NCI-H82 treated with DMSO at 0.1 percent for 48 hours (cell line): ENCODE measurements around the gene PDILT.
"Not testable (repeated sequence)": the region's sequence is repeated elsewhere in the genome, so short reads cannot be mapped to it uniquely, and the experiment has no call there.

ENCODE experiments used
- DNase-seq: peaks from one replicate; lab custom pipeline; 2025; ENCODE audit not compliant: unreplicated experiment; lab: John Stamatoyannopoulos, UW

Gene PDILT

GRCh38 chr16:20322696-20323095 is 81.8 kb downstream of the PDILT start:
- no peak for DNase-seq

DNA sequence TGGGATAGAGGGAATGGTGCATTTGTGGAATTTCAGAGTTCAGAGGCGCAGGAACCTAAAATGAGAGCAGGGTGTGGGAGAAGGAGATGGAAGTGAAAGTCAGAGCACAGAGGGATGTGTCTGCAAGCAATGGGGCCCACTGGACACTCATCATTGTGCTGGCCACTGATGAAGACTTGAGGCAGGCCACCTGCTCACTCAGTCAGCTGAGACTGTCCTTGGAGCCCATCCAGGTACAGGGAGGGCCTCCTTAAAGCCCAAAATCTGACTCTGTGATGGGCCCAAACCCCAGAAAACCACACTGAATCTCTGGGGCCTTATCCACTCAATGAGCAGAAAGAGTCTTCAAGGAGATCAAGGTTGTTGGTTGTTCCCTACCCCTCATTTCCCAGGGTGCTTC is 82.9 kb downstream of the PDILT start:
- DNase-seq = no peak

- not testable (repeated sequence) for DNase-seq
Measured at GRCh38 chr16:20321051-20321450, 83.5 kb downstream of the PDILT start.

GRCh38 chr16:20320592-20320991 is 83.9 kb downstream of the PDILT start:
- no peak for DNase-seq

DNA sequence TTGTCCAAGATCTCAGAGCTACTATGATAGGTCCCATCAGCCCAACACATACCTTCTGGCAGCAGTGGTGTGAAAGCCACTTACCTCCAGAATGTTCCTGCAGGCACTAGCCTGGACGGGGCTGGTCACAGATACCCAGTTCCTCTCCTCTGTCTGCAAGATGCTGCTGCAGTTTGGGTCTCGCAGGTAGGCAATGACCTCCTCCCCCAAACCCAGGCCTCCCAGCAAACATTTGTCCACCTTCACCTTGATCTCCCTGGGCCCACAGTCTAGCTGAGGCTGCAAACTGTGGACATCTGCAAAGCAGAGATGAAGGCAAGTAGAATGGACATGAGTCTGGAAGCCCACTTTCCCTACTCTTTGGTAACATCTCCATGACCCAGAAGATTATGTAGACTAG is 84.4 kb downstream of the PDILT start:
- no peak for DNase-seq

GRCh38 chr16:20319406-20319805 is 85.1 kb downstream of the PDILT start:
- no peak for DNase-seq

DNA sequence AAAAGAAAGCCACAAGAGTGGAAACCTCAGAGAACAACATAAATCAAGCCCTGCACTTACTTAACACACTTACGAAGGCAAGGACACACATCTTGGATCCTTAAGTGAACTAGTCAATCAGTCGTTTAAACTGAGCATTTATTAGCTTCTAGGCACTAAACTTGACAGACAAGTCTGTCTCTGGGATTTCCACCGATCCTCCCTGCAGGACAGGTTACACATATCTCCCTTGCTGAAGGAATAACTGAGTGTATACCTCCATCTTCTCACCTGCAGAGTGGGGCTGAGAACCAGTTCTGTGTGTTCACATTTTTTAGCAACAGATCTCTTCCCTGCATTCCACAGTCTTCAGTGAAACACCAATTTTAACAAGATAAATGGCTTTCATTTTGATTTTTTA is 86.1 kb downstream of the PDILT start:
- DNase-seq = no peak

- DNase-seq = no peak
Measured at GRCh38 chr16:20318006-20318405, 86.5 kb downstream of the PDILT start.

- no peak for DNase-seq
Measured at GRCh38 chr16:20317117-20317516, 87.4 kb downstream of the PDILT start.

DNA sequence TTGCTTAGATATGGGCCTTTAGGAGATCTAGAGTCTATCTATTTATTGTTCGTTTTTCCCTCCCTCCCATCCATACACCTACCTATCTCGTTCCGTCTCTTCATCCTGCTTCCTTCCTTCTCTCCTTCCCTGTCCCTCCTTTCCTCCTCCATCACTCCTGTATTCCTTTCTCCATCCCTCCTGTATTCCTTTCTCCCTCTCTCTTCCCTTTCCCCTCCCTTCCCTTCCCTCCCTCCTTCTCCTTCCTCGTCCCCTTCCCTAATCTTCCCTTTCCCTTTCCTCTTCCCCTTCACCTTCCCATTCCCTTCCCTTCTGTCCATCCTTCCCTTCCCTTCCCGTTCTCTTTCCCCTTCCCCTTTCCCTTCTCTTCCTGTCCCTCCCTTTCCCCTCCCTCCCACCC is 87.8 kb downstream of the PDILT start:
- no peak for DNase-seq

DNA sequence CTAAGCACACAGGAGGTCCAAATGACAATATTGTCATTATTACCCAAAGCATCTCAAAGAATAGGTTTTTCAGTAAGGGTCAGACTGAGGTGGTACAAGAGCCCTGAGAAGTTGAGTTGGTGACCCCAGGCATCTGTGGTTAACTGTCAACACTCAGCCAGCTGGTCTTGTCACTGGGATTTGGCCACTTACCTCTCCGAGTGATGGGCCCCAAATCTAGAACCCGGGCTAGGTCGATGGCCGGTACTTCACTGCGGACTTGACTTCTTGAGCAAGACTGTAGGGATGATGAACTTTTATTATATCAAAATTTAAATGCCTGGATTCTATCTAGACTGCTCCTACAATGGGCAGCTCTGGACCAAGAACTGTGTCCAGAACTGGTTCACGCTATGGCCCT is 88.8 kb downstream of the PDILT start:
- DNase-seq = no peak

- DNase-seq = no peak
Measured at GRCh38 chr16:20314575-20314974, 90.0 kb downstream of the PDILT start.

DNA sequence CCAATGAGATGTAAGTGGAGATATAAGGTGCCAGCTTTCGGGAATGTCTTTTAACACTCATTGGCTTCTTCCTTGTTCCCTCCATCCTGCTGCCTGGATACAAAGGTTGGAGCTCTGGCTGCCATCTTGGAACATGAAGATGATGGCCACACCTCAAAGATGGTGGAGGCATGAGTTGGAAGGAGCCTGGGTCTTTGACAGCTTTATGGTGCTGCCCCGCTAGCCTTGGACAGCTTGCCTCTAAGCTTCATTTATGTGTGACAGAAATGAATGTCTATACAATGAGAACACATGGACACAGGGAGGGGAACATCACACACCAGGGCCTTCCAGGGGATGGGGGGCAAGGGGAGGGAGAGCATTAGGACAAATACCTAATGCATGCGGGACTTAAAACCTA is 90.8 kb downstream of the PDILT start:
- no peak for DNase-seq

DNA sequence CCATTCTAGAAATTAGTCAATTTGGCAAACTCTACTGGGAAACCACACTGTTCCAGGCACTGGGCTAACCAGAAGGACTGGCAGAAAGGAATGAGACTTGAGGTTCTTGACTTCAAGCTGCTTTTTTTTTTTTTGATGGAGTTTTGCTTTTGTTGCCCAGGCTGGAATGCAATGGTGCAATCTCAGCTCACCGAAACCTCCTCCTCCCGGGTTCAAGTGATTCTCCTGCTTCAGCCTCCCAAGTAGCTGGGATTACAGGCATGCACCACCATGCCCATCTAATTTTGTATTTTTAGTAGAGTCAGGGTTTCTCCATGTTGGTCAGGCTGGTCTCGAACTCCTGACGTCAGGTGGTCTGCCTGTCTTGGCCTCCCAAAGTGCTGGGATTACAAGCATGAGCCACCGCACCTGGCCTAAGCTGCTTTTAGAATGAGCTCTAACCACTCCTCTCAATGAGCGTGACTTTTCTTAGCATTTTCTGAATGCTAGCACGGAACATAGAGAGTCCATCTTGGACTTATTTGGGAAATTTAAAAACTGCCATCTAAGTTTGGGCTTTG is 91.9 kb downstream of the PDILT start:
- DNase-seq = not testable (repeated sequence)

DNA sequence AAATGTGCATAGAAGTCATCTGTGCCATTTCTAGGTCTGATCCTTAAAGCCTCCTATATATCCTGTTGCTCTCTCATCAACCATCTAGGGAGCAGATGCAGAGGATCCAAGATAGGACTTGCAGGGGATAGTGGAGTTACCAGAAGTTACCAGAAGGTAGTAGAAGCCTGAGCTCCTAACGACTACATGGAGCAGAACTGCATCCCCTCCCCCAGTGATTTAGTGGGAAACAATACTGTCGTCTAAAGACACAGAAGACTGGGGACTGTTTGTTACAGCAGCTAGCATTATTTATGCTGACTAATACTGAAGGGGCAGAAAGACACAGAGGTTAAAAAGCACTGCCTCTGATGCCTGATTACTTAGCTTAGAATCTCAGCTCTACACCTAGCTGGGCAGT is 93.0 kb downstream of the PDILT start:
- DNase-seq = no peak

DNA sequence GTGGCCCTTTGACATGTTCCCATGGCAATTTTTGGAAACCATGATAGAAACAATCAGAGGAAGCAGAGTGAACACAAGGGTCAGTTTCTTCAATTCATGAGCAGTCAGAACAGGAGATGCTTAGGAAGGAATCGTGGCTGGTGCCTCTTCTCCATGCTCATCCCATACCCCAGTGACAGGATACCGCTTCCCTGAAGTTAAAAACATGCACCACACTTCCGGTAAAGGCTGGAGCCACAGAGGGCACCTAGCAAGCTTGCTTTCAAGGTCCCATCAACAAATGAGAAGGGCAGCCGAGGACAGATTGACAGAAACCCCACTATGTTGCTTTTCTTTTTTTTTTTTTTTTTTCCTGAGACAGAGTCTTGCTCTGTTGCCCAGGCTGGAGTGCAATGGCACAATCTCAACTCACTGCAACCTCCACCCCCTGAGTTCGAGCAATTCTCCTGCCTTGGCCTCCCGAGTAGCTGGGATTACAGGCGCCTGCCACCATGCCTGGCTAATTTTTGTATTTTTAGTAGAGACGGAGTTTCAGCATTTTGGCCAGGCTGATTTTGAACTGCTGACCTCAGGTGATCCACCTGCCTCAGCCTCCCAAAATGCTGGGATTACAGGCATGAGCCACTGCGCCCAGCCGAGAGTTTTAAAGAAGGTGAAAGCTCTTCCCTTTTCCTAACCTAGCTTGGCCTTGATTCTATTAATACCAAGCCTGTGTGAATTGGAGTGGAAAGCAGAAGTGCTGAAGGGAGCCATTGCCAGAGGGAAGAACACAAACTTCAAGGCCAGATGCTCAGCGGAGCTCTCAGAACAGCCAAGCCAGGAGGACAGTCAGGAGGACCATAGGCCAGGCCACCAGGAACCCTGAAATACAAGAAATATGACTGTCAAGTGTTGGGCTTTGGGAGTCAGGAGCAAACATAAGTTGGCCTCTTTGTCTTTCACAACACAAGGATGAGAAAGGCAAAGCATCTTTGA is 93.8 kb downstream of the PDILT start:
- DNase-seq = no peak

- DNase-seq = no peak
Measured at GRCh38 chr16:20309786-20310185, 94.8 kb downstream of the PDILT start.
